H1 (cell line): ENCODE measurements around the gene HSDL2. TPM values are rescaled to one million over a fixed set of nuclear protein-coding genes. Genes with fewer than 3 reads are reported as not detected.

ENCODE experiments used
- CTCF ChIA-PET: fragments of 300-600 bp; sonication (Branson Sonifier 250); formaldehyde crosslinking; loops from one replicate; lab custom pipeline; 2021; ENCODE audit not compliant: partially characterized antibody; lab: Charles Lee
- POLR2A ChIA-PET: fragments of 300-600 bp; sonication (Branson Sonifier 250); formaldehyde crosslinking; loops from one replicate; lab custom pipeline; 2021; ENCODE audit warnings: inconsistent platforms; ENCODE audit not compliant: partially characterized antibody; lab: Charles Lee
- DNase-seq, 2 experiments: peaks; one replicate each; pipeline versions ENCODE4 v3.0.0 to v3.0.0-alpha.2; 2010 to 2022; ENCODE audit warnings: low spot score in 2 of 2, low read depth in 1 of 2, mixed read lengths in 1 of 2
- FAIRE-seq: peaks from 2 replicates; lab custom pipeline; 2011; peaks lifted over from hg19 to GRCh38; lab: Jason Lieb, UNC
- H2AFZ ChIP-seq: 2 replicates; pipeline ENCODE4 v1.8.1; 2012; ENCODE audit warnings: low read length, inconsistent platforms
- H2AK5ac ChIP-seq: 2 replicates; pipeline ENCODE4 v1.6.1; 2013; ENCODE audit warnings: low read depth, low read length
- H2BK120ac ChIP-seq: replicated peaks from 2 replicates; pipeline ENCODE3; 2013; ENCODE audit warnings: low read depth, low read length, inconsistent platforms
- H2BK12ac ChIP-seq: 2 replicates; pipeline ENCODE4 v1.6.1; 2013; ENCODE audit warnings: low read depth, low read length
- H2BK15ac ChIP-seq: 2 replicates; pipeline ENCODE4 v1.6.1; 2013; ENCODE audit warnings: low read length
- H2BK20ac ChIP-seq: 2 replicates; pipeline ENCODE4 v1.6.1; 2013; ENCODE audit warnings: low read length
- H2BK5ac ChIP-seq: 2 replicates; pipeline ENCODE4 v1.6.1; 2013; ENCODE audit warnings: low read depth, low read length
- H3K14ac ChIP-seq: 2 replicates; pipeline ENCODE4 v1.6.1; 2013; ENCODE audit warnings: inconsistent platforms; ENCODE audit not compliant: insufficient read length
- H3K18ac ChIP-seq: 2 replicates; pipeline ENCODE4 v1.6.1; 2013; ENCODE audit warnings: low read length; ENCODE audit errors: extremely low read depth
- H3K23ac ChIP-seq: 2 replicates; pipeline ENCODE4 v1.6.1; 2013; ENCODE audit warnings: inconsistent platforms; ENCODE audit not compliant: insufficient read length
- H3K23me2 ChIP-seq: 2 replicates; pipeline ENCODE4 v1.6.1; 2013; ENCODE audit warnings: low read depth, low read length
- H3K27ac ChIP-seq: 2 replicates; pipeline ENCODE4 v1.6.1; 2011; ENCODE audit warnings: low read depth, low read length, inconsistent platforms
- H3K27me3 ChIP-seq, 4 experiments: replicated peaks in 1 of 4; 1 replicate in 1 of 4; 2 replicates in 3 of 4; pipeline versions ENCODE4 v1.6.1 to v1.8.1; 2011 to 2013; ENCODE audit warnings: low read length in 3 of 4, mild to moderate bottlenecking in 3 of 4, inconsistent platforms in 2 of 4, mixed read lengths in 2 of 4, moderate library complexity in 1 of 4; ENCODE audit not compliant: control insufficient read depth in 3 of 4, insufficient read depth in 3 of 4; ENCODE audit errors: extremely low read depth in 1 of 4
- H3K36me3 ChIP-seq, 4 experiments: 2 replicates each; pipeline versions ENCODE4 v1.6.1 to v1.8.1; 2011 to 2013; ENCODE audit warnings: mild to moderate bottlenecking in 4 of 4, low read length in 3 of 4, moderate library complexity in 2 of 4, control low read depth in 1 of 4, inconsistent platforms in 1 of 4; ENCODE audit not compliant: insufficient read depth in 4 of 4, control insufficient read depth in 2 of 4
- H3K4ac ChIP-seq: replicated peaks from 2 replicates; pipeline ENCODE3; 2013; ENCODE audit warnings: low read length, low read depth, mixed read lengths, inconsistent platforms; ENCODE audit not compliant: insufficient read length
- H3K4me1 ChIP-seq, 4 experiments: replicated peaks in 1 of 4; 1 replicate in 1 of 4; 2 replicates in 3 of 4; pipeline versions ENCODE4 v1.6.1 to v1.8.1; 2011 to 2013; ENCODE audit warnings: low read length in 3 of 4, inconsistent platforms in 2 of 4, mixed read lengths in 1 of 4; ENCODE audit not compliant: insufficient read depth in 4 of 4, control insufficient read depth in 3 of 4
- H3K4me2 ChIP-seq, 2 experiments: 2 replicates each; pipeline versions ENCODE4 v1.6.1 to v1.8.1; 2011 to 2013; ENCODE audit warnings: low read depth in 2 of 2, low read length in 2 of 2, control low read depth in 1 of 2, inconsistent platforms in 1 of 2, mild to moderate bottlenecking in 1 of 2; ENCODE audit not compliant: insufficient read depth in 1 of 2
- H3K4me3 ChIP-seq, 4 experiments: fragments of 200-600, 300-600 bp in 1 of 4; sonication (generic), shearing (Covaris generic), sonication (Bioruptor Twin) in 1 of 4; 2 replicates each; pipeline versions ENCODE4 v1.5.1 to v1.8.1; 2011 to 2016; ENCODE audit warnings: low read length in 4 of 4, low read depth in 3 of 4, control low read depth in 2 of 4, inconsistent platforms in 2 of 4, mild to moderate bottlenecking in 2 of 4, mixed read lengths in 1 of 4, moderate library complexity in 1 of 4; ENCODE audit not compliant: insufficient read depth in 2 of 4; ENCODE audit errors: extremely low read depth in 1 of 4
- H3K56ac ChIP-seq: replicated peaks from 2 replicates; pipeline ENCODE3; 2013; ENCODE audit warnings: low read depth, mild to moderate bottlenecking, mixed read lengths, low read length, inconsistent platforms; ENCODE audit not compliant: insufficient read length
- H3K79me1 ChIP-seq: 2 replicates; pipeline ENCODE4 v1.6.1; 2013; ENCODE audit warnings: low read depth, low read length, control low read depth
- H3K79me2 ChIP-seq, 2 experiments: 2 replicates each; pipeline versions ENCODE4 v1.6.1 to v1.8.1; 2012 to 2013; ENCODE audit warnings: low read length in 2 of 2, mild to moderate bottlenecking in 2 of 2, inconsistent platforms in 1 of 2; ENCODE audit not compliant: insufficient read depth in 2 of 2, control insufficient read depth in 1 of 2
- H3K9ac ChIP-seq, 4 experiments: replicated peaks in 1 of 4; 1 replicate in 1 of 4; 2 replicates in 3 of 4; pipeline versions ENCODE4 v1.6.1 to v1.8.1; 2011 to 2013; ENCODE audit warnings: low read depth in 3 of 4, low read length in 3 of 4, control low read depth in 2 of 4, mild to moderate bottlenecking in 2 of 4, moderate library complexity in 2 of 4, inconsistent platforms in 1 of 4; ENCODE audit errors: extremely low read depth in 1 of 4
- H3K9me3 ChIP-seq, 2 experiments: 2 replicates each; pipeline versions ENCODE4 v1.6.1 to v1.8.1; 2012 to 2013; ENCODE audit warnings: mild to moderate bottlenecking in 2 of 2, moderate library complexity in 2 of 2, control low read depth in 1 of 2, inconsistent platforms in 1 of 2, low read depth in 1 of 2, low read length in 1 of 2, mixed read lengths in 1 of 2; ENCODE audit not compliant: insufficient read depth in 2 of 2
- H4K20me1 ChIP-seq, 2 experiments: replicated peaks in 1 of 2; 2 replicates each; pipeline versions ENCODE3 to v1.8.1; 2011 to 2013; ENCODE audit warnings: inconsistent platforms in 2 of 2, low read length in 2 of 2, mild to moderate bottlenecking in 1 of 2; ENCODE audit not compliant: insufficient read depth in 2 of 2, control insufficient read depth in 1 of 2
- H4K5ac ChIP-seq: 2 replicates; pipeline ENCODE4 v1.6.1; 2013; ENCODE audit warnings: low read length, low read depth, mixed read lengths, inconsistent platforms; ENCODE audit not compliant: insufficient read length
- H4K8ac ChIP-seq: 2 replicates; pipeline ENCODE4 v1.8.0; 2013; ENCODE audit warnings: mild to moderate bottlenecking, moderate library complexity, low read length, inconsistent platforms; ENCODE audit not compliant: insufficient read depth; ENCODE audit errors: extremely low read depth
- H4K91ac ChIP-seq: replicated peaks from 2 replicates; pipeline ENCODE3; 2013; ENCODE audit warnings: low read length, mixed read lengths, inconsistent platforms; ENCODE audit not compliant: insufficient read length
- CTBP2 ChIP-seq: IDR thresholded peaks from 2 replicates; pipeline ENCODE4 v1.7.0; 2011; ENCODE audit warnings: borderline replicate concordance, mild to moderate bottlenecking, moderate library complexity, mixed read lengths, low read length; ENCODE audit not compliant: insufficient read depth, insufficient read length
- EP300 ChIP-seq, 2 experiments: IDR thresholded peaks; 1 replicate in 1 of 2; 2 replicates in 1 of 2; pipeline ENCODE4 v1.6.1; 2011 to 2012; ENCODE audit warnings: low read depth in 2 of 2, low read length in 2 of 2, mild to moderate bottlenecking in 2 of 2, borderline replicate concordance in 1 of 2, inconsistent platforms in 1 of 2, moderate library complexity in 1 of 2
- EZH2 ChIP-seq: fragments of 200-600 bp; sonication (generic); IDR thresholded peaks from 2 replicates; pipeline ENCODE4 v1.7.1; 2012; ENCODE audit warnings: low read depth, mild to moderate bottlenecking, moderate library complexity, low read length, inconsistent platforms; ENCODE audit not compliant: severe bottlenecking
- KDM1A ChIP-seq: fragments of 200-600, 300-600 bp; sonication (generic); IDR thresholded peaks from 2 replicates; pipeline ENCODE4 v1.7.1; 2016; ENCODE audit warnings: mild to moderate bottlenecking, low read length, borderline replicate concordance
- MAFK ChIP-seq: IDR thresholded peaks from 2 replicates; pipeline ENCODE4 v1.6.1; 2012; ENCODE audit warnings: low read depth, mild to moderate bottlenecking, improper control_type of control experiment, low read length
- NANOG ChIP-seq: IDR thresholded peaks from 2 replicates; pipeline ENCODE4 v1.6.1; 2011; ENCODE audit warnings: low read length, low read depth, mild to moderate bottlenecking, inconsistent platforms; ENCODE audit not compliant: insufficient read depth, poor library complexity, severe bottlenecking
- NRF1 ChIP-seq: IDR thresholded peaks from 2 replicates; pipeline ENCODE4 v1.6.1; 2011; ENCODE audit warnings: mild to moderate bottlenecking, low read depth, low read length, improper control_type of control experiment
- POLR2A ChIP-seq, 2 experiments: IDR thresholded peaks; 1 replicate in 1 of 2; 2 replicates in 1 of 2; pipeline ENCODE4 v1.6.1; 2011; ENCODE audit warnings: low read depth in 2 of 2, low read length in 2 of 2, mild to moderate bottlenecking in 2 of 2; ENCODE audit errors: control extremely low read depth in 1 of 2
- TAF7 ChIP-seq: optimal IDR thresholded peaks from 2 replicates; pipeline ENCODE3; 2011; ENCODE audit warnings: low read depth, mild to moderate bottlenecking, inconsistent platforms, low read length, moderate library complexity, borderline replicate concordance
- TBP ChIP-seq: IDR thresholded peaks from 2 replicates; pipeline ENCODE4 v1.6.1; 2011; ENCODE audit warnings: low read depth, low read length, improper control_type of control experiment
- TEAD4 ChIP-seq: IDR thresholded peaks from 2 replicates; pipeline ENCODE4 v1.6.1; 2012; ENCODE audit warnings: low read depth, low read length, inconsistent platforms, mixed read lengths
- YY1 ChIP-seq: IDR thresholded peaks from 2 replicates; pipeline ENCODE4 v1.6.1; 2011; ENCODE audit warnings: low read depth, mild to moderate bottlenecking, low read length
- ZNF274 ChIP-seq: IDR thresholded peaks from 2 replicates; pipeline ENCODE4 v1.7.0; 2012; ENCODE audit warnings: low read length, borderline replicate concordance; ENCODE audit errors: extremely low read depth
- WGBS, 2 experiments: shearing (Covaris generic) in 1 of 2; methylation state at CpG; one replicate each; pipeline versions ENCODE4 v1.1.6 to v1.1.7; 2013 to 2015; ENCODE audit warnings: low lambda C conversion rate in 2 of 2, mixed read lengths in 2 of 2, inconsistent platforms in 1 of 2, low coverage in 1 of 2, missing lambda C conversion rate in 1 of 2; ENCODE audit not compliant: insufficient replicate concordance in 2 of 2, insufficient coverage in 1 of 2, insufficient read length in 1 of 2; ENCODE audit errors: extremely low coverage in 1 of 2, missing lambda C conversion rate in 1 of 2; 5-methylcytosine and 5-hydroxymethylcytosine counted together
- polyA plus RNA-seq, 7 experiments: library from polyadenylated mRNA; depleted of rRNA in 3 of 7; stranded (reverse) in 5 of 7; unstranded in 2 of 7; fragments of >200 nt in 5 of 7; fragments of 200-250 nt in 2 of 7; gene quantifications; 1 replicate in 5 of 7; 2 replicates in 1 of 7; 4 replicates in 1 of 7; pipeline versions ENCODE4 v1.2.1 to v1.2.3, GENCODE V29; 2011 to 2013; ENCODE audit warnings: missing spikeins in 2 of 7, mixed read lengths in 2 of 7
- total RNA-seq: library from RNA; stranded (reverse); fragmentation: NEBNext Ultra II Directional; extraction: Animal tissue kit (Norgen Biotek cat#: 25700); gene quantifications from 2 replicates; pipeline ENCODE4 v1.2.1, GENCODE V29; 2021
- TF ChIP-seq, protein P1 (sequence below): IDR thresholded peaks from 2 replicates; pipeline ENCODE4 v1.6.1; 2012; ENCODE audit warnings: inconsistent platforms

HSDL2 gene
- total and polyA plus RNA-seq, 2 of the 8 experiments (the other 6 are each of a cell fraction or from before 2014, with no cell fraction given), result 6.6 to 15.4 TPM

DNA sequence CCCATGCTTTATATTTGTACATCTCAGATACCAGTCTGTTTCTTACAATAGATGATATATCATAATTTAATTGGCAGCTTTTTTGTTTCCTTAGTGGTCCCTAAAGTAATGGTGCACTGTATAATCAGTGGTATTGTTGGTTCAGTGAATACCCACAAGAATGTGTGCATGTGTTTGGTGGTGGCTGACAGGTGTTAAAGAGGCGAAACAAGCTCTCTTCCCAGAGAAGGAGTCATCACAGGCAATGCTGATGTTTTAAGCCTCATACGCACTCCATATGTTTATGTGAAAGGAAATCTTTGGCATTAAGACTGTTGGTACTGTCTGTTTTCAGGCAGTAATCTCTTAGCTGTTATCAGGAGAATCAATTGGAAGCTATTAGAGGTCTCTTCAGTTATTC lies 57.5 kb downstream of the HSDL2 start:
- no peak overlapping the region for H2AK5ac ChIP-seq
- H4K5ac ChIP-seq, result no peak overlapping the region
- no peak overlapping the region for H3K18ac ChIP-seq
- FAIRE-seq (no peak), DNase-seq (no peak)
- no peak overlapping the region for H2AFZ ChIP-seq
- H3K9ac ChIP-seq, result no peak overlapping the region
- no peak overlapping the region for H3K4ac ChIP-seq
- H2BK12ac ChIP-seq, result no peak overlapping the region
- no peak overlapping the region for H4K8ac ChIP-seq
- CTCF ChIA-PET, result interaction anchor here (0.7 to 1.2 kb wide), 2 partner anchors 11 to 324 kb away, joined by 3 to 4 read pairs; no protein-coding TSS in a partner anchor
- H3K4me2 ChIP-seq, result no peak overlapping the region
- H3K4me1 ChIP-seq, result no peaks in the 10 kb centered on the region
- WGBS, 2 experiments, result 88% methylated on average over 2 of the region's 2 CpGs; no CpG with 5 or more reads in 1 of the 2 experiments
- no peak overlapping the region for H3K14ac ChIP-seq
- H3K23ac ChIP-seq, result no peak overlapping the region
- H2BK120ac ChIP-seq, result no peak overlapping the region
- H3K9me3 ChIP-seq, result no peaks in the 10 kb centered on the region
- H4K20me1 ChIP-seq, result no peaks in the 10 kb centered on the region
- POLR2A ChIA-PET, result interaction anchor here (1.4 kb wide), 1 partner anchor 11 kb away, joined by 3 read pairs; no protein-coding TSS in a partner anchor
- H3K27ac ChIP-seq, result no peak overlapping the region
- H3K56ac ChIP-seq, result no peak overlapping the region
- H3K79me1 ChIP-seq, result no peaks in the 10 kb centered on the region
- peaks cover 2% of the 10 kb centered on the region; the same call in 1 of the 2 replicates for H3K23me2 ChIP-seq
- no peak overlapping the region for H4K91ac ChIP-seq
- H2BK5ac ChIP-seq, result no peak overlapping the region
- H3K27me3 ChIP-seq, result no peaks in the 10 kb centered on the region
- no peaks in the 10 kb centered on the region for H3K36me3 ChIP-seq
- no peak overlapping the region for H2BK20ac ChIP-seq
- no peak overlapping the region for H3K4me3 ChIP-seq
- H3K79me2 ChIP-seq, result no peaks in the 10 kb centered on the region
- no peak overlapping the region for H2BK15ac ChIP-seq
- TF ChIP-seq TAF7, result no peak
- no peak for TF ChIP-seq TEAD4
- TF ChIP-seq, protein P1, sequence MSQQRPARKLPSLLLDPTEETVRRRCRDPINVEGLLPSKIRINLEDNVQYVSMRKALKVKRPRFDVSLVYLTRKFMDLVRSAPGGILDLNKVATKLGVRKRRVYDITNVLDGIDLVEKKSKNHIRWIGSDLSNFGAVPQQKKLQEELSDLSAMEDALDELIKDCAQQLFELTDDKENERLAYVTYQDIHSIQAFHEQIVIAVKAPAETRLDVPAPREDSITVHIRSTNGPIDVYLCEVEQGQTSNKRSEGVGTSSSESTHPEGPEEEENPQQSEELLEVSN, result no peak
- TF ChIP-seq POLR2A (IDR thresholded peaks at IDR 0.05; ENCODE audit: control extremely low read depth in 1 of 2, low read depth in 2 of 2, low read length in 2 of 2), result no peak
- no peak for TF ChIP-seq NANOG
- no peak for TF ChIP-seq EP300 (IDR thresholded peaks at IDR 0.05; ENCODE audit: borderline replicate concordance in 1 of 2, low read depth in 2 of 2, low read length in 2 of 2)
- no peak for TF ChIP-seq ZNF274
- no peak for TF ChIP-seq MAFK
- no peak for TF ChIP-seq TBP
- no peak for TF ChIP-seq YY1
- no peak for TF ChIP-seq CTBP2
- TF ChIP-seq KDM1A, result no peak
- TF ChIP-seq EZH2, result no peak
- no peak for TF ChIP-seq NRF1
